NCI-H526 (cell line): Measurements from ENCODE around the gene EXOC1.

Experiments used
- DNase-seq, 2 experiments: peaks; one replicate each; lab custom pipeline; 2025; lab: John Stamatoyannopoulos, UW

EXOC1 gene

DNA sequence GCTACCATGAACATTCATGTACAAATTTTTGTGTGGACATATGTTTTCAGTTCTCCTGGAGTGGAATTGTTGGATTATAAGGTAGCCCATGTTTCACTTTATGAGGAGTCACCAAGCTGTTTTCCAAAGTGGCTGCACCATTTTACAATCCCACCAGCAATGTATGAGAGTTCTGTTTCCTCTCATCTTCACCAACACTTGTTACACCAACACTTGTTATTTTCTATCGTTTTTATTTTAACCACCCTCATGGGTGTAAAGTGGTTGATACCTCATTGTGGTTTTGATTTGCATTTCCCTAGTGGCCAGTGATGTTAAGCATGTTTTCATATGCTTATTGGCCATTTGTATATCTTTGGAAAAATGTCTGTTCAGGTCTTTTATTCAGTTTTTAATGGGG, 4.1 kb downstream of the EXOC1 start:
- DNase-seq = peak in 1 of 2 experiments; percentile 12

DNA sequence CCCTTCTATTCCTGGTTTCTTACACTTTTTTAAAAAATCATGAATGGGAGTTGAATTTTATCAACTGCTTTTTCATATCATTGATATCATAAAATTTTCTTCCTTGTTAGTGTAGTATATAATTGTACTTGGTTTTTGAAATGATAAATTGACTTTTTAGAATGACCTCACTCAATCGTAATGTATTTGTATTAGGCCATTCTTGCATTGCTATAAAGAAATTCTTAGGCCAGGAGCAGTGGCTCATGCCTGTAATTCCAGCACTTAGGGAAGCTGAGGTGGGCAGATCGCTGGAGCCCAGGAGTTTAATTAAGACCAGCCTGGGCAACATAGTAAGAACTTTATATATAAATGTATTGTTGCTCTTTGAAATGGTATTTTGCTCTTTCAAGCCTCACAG, 6.3 kb downstream of the EXOC1 start:
- no peak for DNase-seq

DNA sequence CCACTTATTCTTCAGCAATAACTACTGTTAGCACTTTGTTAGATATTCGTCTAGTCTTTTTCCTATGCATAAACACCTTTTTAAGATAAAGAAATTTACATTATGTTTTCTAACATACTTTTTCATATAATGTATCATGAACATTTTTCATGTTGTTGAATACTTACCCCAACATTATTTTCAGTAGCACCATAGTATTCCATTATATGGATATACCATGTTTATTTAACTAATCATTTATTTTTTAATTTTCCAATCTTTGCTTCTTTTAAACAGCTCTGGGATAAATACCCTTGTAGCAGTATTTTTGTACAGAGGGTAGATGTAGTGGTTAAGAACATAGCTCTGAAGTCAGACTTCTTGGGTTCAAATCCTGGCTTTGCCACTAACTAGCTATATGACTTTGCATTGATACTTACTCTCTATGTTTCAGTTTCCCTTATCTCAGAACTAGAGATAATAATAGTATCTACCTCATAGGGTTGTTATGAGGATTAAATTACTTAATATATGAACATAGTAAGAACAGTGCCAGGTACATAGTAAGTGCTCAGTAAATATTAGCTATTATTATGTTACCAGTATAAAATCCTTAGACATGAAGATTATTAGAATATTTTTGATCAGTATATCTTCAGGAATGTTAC, 11.3 kb downstream of the EXOC1 start:
- DNase-seq = no peak

DNA sequence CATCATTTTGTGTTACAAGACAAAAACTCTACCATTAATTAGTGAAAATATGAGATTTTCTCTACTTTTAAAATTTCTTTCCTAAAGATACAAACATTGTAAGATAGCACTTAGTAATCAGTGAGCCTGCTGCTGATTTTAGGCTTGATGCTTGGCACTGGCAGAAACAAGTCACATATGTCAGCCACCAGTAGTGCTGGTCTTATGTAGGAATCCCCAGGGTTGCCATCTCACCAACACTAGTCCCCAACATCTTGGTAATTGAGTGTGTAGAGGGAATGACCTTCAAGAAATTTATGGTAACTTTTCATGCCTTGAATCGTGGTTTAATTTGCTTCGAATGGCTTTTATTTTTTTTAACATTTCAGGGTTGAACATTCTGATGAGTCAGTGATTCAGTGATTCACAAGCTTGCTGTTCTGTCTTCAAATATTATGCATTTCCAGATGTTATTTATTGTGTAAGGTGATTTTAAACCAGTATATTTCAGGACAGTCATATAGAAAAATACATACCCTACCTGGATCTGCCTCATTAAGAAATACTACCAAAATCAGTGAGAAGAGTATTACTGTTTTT, 11.9 kb downstream of the EXOC1 start:
- DNase-seq = no peak

DNA sequence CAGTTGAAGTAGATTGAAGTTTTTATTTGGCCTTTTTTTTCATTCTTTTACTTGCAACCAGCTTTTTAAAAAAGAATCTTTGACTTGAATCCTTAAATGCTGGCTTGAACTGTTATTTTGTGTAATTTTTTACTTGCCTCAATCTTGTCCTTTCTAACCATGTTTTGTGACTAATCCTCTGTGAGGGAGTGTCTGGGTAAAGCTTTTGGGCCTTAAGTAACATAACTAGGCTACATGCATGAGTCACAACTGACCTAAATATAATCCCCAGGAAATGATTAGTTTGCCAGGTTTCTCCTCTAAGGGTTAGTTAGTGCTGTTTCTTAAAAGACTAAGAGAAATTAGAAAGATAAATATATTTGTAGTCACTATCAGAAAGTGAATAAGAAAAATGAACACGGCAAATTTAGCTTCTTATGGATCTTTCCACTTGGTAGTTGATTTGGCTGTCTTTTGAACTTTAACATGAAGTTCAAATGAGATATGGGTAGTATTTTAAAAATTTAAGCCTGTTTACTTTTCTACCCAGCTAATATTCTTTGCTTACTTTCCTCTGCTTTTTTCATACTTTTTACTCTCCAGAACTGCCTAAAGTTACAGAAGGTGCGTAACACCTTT, 13.0 kb downstream of the EXOC1 start:
- DNase-seq = no peak

DNA sequence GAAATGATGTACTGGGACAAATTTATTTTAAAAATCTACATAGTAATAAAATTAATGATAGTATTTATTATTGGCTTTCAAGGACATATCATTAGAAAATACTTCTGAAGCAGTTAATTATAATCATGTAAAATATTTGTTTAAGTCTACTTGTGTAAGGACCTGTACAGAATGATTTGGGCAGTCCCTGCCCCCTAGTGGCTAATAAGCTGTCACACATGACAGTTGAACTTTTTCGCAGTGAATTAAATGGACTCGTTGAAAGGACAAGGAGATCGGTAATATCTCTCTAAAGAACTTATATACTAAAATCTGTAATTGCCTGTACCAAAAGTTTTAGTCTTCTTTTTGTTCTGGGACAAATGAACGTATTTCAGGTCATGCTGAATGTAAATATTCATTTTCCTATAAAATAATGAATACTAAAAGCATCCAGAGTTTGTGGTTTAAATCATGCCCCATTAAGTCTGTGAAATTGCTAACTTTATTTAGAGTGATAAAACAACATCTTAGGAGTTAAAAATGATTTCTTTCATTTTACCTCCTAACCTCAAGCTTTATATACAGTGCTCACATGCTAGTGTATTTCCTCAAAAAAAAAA, 13.6 kb downstream of the EXOC1 start:
- DNase-seq = peak; percentile 16 to 74

DNA sequence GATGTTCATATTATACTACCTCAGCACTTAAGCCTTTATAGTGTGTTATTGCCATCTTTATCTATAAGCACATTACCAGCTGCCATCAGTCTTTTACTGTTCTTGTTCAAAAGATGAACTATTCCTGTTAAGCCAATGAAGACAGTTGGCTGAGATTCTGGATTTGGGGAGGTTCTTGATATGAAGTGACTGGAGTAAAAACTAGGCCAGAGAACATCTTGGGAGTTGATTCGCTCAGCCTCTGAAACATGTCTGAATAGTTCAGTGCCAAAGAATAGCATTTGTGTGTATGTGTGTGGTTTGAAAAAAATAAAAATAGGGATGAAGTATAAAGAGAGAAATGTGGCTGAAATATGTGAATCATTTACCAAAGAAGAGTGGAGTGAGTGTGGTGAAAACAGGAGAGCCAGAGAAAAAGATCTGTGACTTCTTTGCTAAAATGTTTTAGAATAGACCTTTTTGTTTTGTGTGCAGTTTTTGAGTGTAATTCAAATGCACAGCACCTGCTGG, 15.2 kb downstream of the EXOC1 start:
- no peak for DNase-seq

DNA sequence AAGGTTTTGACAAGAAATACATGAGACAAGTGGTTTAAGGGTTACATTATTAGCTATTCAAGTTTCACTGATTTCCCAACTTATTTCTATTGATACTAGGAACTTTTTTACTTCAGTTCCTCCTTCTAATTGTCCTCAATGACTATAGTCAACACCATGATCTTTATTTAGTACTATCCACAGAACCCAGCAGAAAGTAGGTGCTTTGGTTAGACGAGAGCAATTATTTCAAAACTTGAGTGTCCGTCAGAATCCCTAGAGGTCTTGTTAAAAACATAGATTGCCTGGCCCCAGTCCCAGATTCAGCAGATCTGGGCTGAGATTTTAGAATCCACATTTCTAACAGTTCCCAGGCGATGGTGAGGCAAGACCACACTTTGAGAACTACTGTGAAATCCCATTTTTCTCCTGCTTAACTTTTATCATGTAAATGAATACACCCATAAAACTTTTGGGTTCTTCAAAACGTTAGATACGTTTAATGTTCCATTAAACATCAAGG, 17.9 kb downstream of the EXOC1 start:
- no peak for DNase-seq

DNA sequence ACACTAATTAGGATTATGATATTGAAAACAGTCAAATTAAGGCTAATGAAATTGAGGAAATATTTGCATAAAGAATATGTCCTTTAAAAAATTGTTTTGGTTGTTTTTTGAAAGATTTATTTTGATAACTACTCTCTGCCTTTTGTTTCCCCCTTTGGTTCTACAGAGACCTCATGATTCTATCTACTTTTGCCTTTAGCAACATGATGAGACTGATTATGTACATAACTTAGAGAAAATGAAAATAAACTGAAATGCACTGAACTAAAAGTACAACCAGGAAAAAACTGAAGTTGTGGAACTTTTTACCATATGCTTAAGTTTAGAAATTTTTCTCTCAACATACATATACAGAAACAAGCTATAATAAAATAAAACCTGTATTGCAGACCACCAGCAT, 21.4 kb downstream of the EXOC1 start:
- no peak for DNase-seq

DNA sequence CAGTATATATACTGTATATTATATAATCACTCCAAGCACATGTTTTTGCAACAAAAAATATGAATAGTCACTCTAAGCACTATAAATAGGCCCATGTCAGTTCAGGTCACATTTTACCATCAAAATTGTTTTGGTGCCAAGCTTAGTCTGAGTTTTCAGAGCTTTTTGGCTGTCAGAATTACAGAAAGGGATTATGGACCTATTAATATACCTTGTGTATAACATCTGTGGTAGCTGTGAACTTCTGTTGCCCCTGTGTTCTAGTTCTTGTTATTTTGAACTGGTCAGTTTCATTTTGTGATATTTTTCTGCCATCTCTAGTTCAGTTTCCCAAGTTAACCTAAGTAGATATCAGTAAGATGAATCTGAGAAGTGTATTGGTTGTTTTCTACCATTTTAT, 22.9 kb downstream of the EXOC1 start:
- DNase-seq = no peak

DNA sequence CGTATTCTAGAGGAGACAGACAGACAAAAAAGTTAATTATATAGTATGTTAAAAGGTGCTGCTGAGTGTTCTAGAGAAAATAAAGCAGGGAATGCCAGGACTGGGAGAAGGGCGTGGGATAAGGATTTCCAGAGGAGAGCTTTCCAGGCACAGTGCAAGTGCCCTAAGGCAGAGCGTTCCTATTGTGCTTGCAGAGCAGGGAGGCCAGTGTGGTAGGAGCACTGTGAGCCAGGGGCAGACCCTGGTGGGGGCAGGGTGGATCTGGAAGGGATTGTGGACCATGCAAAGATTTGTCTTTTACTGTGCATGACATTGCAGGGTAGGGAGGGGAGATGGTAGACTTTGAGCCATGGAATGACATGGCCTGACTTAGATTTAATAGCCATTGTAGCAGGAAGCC, 25.8 kb downstream of the EXOC1 start:
- DNase-seq = no peak

DNA sequence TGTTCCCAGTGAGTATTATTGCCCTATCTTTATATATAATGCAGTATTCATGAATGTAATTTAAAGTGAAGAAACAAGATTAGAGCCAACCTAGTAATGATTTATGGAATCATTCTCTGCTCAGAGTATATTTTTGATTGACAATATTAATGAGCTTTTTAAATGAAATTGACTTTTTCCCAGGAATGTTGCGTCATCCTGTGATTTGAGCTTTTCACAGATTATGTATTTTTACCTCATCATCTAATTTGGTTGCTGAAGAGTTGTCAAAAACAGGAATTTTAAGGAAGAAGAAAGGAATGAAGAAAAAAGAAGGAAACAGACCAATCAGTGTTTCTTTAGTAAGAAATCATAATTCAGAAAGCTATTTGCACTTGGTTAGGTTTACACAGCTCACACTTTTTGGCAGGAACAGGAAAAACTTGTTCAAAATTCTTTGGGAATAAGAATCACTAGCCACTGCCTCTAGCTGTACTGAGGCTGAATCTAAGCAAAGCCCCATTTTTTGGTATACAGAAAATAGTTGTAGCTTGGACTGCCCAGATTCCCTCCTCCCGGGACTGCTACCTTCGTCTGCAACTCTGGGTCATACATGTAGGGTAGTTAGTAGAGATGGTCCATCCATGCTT, 27.3 kb downstream of the EXOC1 start:
- no peak for DNase-seq

DNA sequence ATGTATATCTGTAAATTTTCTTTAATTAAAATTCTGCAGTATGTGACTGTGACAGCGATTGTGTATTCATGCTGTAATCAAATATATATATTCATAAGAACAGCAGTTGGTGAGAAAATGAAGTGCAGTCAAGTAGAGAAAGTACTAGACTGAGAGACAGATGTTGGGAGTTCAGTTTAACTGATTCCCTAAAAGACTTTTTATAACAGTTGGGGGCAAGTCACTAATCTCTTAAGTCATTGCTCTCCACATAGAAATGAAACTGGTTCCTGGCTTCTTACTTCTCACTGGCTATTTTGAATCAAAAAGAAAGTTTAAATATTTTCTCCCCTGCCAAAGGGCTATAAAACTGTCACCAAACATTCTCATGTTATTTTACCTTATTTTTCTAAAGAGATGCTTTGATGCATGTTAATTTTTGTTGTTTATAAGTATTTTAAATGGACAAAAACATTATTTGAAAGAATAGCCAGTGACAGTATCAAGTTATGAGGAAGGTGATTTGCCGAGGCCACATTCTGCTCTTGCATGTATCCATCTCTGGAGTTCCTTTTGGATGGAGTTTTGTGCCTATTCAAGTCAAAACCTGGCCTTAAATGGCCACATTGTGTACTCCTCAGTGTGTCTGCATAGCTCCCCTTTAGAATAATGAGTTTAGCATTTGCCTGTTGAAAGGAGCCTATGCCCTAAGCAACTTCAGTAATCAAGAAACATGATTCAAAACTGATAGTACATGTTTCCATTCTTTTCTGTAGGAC, 30.8 kb downstream of the EXOC1 start:
- DNase-seq = peak; percentile 27 to 31

DNA sequence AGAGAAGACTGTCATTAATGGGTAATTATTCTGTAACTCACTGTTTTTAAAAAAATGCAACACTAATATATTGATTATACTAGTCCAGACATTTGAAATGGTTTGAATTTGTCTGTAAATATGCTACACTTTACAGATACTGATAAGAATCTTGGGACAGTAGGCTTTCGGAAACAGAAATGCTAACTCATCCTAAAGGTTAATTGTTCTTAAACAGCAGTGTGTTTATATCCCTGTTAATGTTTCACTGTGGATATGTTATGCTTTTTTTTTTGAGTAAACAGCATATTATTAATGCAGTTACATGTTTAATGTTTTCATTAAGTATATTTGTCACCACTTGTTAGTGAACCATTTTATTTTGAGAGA, 31.4 kb downstream of the EXOC1 start:
- DNase-seq = no peak

DNA sequence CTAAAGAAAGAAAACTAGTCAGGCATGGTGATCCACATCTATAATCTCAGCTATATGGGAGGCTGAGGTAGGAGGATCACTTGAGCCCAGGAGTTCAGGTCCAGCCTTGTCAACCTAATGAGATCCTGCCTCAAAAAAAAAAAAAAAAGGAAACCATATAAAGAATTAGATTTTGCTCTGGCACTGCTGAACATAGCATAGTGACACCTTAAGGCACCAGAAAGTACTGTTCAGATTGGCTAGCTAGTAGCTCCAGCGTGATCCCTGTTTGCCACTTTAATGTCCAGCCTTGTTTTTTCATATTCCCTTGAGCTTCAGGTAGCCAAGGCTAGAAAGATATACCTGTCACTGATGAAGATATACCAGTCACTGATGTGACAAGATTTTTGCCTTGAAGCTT, 34.1 kb downstream of the EXOC1 start:
- peak in 1 of 2 experiments; percentile 22 for DNase-seq

DNA sequence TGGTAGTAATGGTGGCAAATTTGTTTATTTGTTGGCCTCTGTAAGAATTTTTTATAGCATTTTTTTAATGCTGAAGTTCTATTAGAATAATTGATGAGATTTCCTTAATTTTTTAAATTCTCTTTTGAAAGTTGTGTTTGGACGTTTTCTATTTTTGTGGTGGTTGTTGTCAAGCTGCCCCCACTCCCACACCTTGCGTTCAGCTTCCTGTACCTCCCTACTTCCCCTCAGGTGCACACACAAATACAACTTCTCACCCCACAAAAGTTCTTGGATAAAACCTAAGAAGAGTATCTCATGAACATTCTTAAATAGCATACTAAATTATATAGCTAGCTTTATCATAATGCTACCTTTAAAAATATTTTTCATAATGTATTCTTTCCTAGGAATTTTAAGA, 38.7 kb downstream of the EXOC1 start:
- DNase-seq = no peak

DNA sequence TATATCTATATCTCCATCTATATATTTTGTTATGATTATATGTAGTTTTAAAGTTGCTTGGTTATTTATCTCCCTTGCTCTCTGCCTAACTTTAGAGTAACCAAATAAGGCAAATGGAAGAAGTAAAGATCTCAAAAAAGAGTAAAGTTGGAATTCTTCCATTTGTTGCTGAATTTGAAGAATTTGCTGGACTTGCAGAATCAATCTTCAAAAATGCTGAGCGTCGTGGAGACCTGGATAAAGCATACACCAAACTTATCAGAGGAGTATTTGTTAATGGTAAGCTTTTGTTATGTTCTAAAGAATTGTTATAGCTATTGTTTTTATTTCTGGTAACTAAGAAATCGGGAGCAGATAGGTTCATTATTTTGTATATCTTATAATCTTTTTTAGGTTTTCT, 43.2 kb downstream of the EXOC1 start:
- DNase-seq = no peak

DNA sequence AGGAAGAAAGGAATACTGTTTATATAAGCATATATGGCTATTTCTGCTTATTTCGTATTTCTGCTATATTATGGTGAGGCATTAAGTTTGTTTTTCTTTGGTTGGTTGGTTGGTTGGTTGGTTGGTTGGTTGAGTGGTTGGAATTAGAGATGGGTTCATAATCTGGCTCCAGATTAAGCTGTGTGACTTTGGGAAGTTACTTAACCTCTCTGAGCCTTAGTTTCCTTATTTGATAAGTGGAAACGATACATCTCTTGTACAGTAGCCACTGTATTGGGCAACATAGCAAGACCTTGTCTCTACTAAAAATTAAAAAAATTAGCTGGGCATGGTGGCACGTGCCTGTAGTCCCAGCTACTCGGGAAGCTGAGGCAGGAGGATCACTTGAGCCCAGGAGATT, 49.2 kb downstream of the EXOC1 start:
- DNase-seq = no peak

DNA sequence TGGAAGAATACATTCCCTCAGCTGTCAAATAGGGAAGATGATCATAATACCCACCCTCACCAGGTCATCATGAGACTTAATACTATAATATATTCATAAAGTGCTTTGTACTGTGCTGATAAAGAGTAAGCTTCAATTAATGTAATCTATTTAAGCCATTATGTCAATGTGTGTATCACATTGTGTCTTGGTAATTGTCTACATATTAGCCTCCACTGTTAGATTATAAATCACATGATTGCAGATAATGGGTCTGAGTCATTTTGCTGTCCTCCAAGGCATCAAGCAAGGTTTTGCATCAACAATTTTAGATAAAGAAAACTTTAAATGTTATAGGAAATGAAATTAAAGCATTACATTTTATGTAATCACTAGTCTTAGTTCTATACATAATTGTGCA, 50.1 kb downstream of the EXOC1 start:
- DNase-seq = no peak

DNA sequence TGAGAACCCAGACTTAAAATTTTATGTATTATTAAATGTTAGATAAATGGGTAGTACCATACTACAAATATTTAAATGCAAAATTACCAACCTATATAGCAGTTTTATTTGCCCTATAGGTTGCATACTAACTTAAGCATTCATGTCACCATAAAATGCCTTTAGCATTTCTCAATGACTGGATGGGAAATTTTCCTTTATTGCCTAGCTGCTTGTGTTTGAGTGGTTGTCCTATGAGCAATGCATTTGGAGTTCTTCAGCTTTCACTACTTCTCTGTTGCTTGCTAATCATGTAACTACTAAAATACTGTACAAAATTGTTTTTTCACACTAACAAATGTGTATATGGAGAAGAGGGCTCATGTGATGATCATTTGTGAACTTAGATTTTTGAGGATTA, 51.1 kb downstream of the EXOC1 start:
- DNase-seq = no peak

DNA sequence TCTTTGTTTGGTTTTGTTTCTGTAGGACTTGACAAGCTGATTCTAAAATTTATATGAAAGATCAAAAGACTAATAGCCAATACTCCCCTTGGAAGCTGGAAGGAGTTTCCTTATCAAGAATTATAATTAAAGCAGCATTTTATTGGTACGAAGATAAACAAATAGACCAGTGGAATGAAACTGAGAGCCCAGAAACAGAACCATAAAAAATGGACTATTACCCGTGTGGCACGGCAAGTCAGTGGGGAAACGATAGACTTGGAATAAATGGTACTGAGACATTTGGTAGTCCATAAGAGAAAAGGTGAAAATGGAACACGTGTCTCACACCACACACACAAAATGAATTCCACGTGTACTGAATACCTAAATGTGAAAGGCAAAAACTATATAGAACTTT, 52.9 kb downstream of the EXOC1 start:
- DNase-seq = no peak

DNA sequence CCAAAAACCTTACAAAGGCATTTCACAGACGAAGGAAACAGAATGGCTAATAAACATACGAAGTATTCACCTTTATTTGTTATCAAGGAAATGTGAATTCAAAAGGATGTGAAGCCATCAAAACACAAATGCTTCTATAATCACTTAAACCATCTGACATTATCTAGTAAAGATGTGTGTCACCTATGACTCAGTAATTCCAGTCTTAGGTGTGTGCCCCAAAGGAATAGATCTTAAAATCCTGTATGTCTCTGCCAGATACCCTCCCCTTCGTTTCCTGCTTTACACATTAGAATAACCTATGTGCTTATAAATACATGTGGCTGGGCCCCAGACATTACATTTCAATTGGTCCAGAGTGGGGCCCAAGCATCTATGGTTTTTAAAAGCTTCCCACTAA, 53.5 kb downstream of the EXOC1 start:
- DNase-seq = no peak
